ENCODE results near the gene HIRA. TPM values are rescaled to one million over a fixed set of nuclear protein-coding genes. Genes with fewer than 3 reads are reported as not detected.

Gene HIRA
- total and polyA plus RNA-seq, 2 of the 8 experiments (the other 6 are each of a cell fraction or from before 2014, with no cell fraction given) = 34.9 to 67.2 TPM

GRCh38 chr22:19373450-19373849 is 58.1 kb downstream of the HIRA start (continued):
- TF ChIP-seq KDM4A (IDR thresholded peaks at IDR 0.05; ENCODE audit: low read depth, low read length, severe bottlenecking) (no peak), JUND (IDR thresholded peaks at IDR 0.05; ENCODE audit: low read length) (no peak), CEBPB (IDR thresholded peaks at IDR 0.05; ENCODE audit: low read depth, low read length) (no peak), SP4 (IDR thresholded peaks at IDR 0.05; ENCODE audit: low read length) (no peak)
